Fibroblast of upper back skin (primary cell): Measurements from ENCODE around the gene RFPL3.

Source experiments
- DNase-seq: peaks from one replicate; pipeline ENCODE4 v3.0.0-alpha.2; 2013

Gene RFPL3

GRCh38 chr22:32357567-32357966 is at the start of gene RFPL3:
Gene RFPL3 (plus strand): TSS chr22:32357867. CDS start chr22:32358072, 205 bp downstream.
- peak; percentile 12 for DNase-seq

- no peak for DNase-seq
Observed at GRCh38 chr22:32308191-32308590, 49.5 kb upstream of the RFPL3 start.

- no peak for DNase-seq
Observed at GRCh38 chr22:32308934-32309333, 48.7 kb upstream of the RFPL3 start.

- no peak for DNase-seq
Observed at GRCh38 chr22:32309585-32310251, 47.9 kb upstream of the RFPL3 start.

GRCh38 chr22:32310777-32311176 is 46.9 kb upstream of the RFPL3 start:
- DNase-seq, result no peak

GRCh38 chr22:32311551-32312071 is 46.1 kb upstream of the RFPL3 start:
- DNase-seq, result no peak

- no peak for DNase-seq
Observed at GRCh38 chr22:32312748-32313147, 44.9 kb upstream of the RFPL3 start.

- no peak for DNase-seq
Observed at GRCh38 chr22:32313532-32313931, 44.1 kb upstream of the RFPL3 start.

- no peak for DNase-seq
Observed at GRCh38 chr22:32317524-32317923, 40.1 kb upstream of the RFPL3 start.

GRCh38 chr22:32318361-32318760 is 39.3 kb upstream of the RFPL3 start:
- no peak for DNase-seq

- DNase-seq, result no peak
Observed at GRCh38 chr22:32319861-32320406, 37.7 kb upstream of the RFPL3 start.

GRCh38 chr22:32322986-32323385 is 34.7 kb upstream of the RFPL3 start:
- no peak for DNase-seq

GRCh38 chr22:32323513-32324164 is 34.0 kb upstream of the RFPL3 start:
- no peak for DNase-seq

- DNase-seq, result no peak
Observed at GRCh38 chr22:32324505-32325415, 32.9 kb upstream of the RFPL3 start.

- DNase-seq, result no peak
Observed at GRCh38 chr22:32325416-32325801, 32.3 kb upstream of the RFPL3 start.

- DNase-seq, result no peak
Observed at GRCh38 chr22:32325811-32326237, 31.8 kb upstream of the RFPL3 start.

GRCh38 chr22:32326647-32327046 is 31.0 kb upstream of the RFPL3 start:
- DNase-seq, result no peak

GRCh38 chr22:32327066-32327465 is 30.6 kb upstream of the RFPL3 start:
- DNase-seq, result no peak

- no peak for DNase-seq
Observed at GRCh38 chr22:32327596-32328171, 30.0 kb upstream of the RFPL3 start.

- DNase-seq, result no peak
Observed at GRCh38 chr22:32328306-32329201, 29.1 kb upstream of the RFPL3 start.

GRCh38 chr22:32329202-32329645 is 28.4 kb upstream of the RFPL3 start:
- DNase-seq, result no peak
